NCI-H510A (cell line): ENCODE results near the gene NDFIP2.

Experiments used
- DNase-seq: peaks from one replicate; lab custom pipeline; 2025; lab: John Stamatoyannopoulos, UW

The NDFIP2 gene

GRCh38 chr13:79458436-79458835, 22.5 kb upstream of the NDFIP2 start:
- DNase-seq, result no peak

- no peak for DNase-seq
These were observed 21.0 kb upstream of the NDFIP2 start for GRCh38 chr13:79459906-79460305.

- DNase-seq, result no peak
These were observed 18.1 kb upstream of the NDFIP2 start for GRCh38 chr13:79462895-79463294.

GRCh38 chr13:79463604-79464003, 17.4 kb upstream of the NDFIP2 start:
- no peak for DNase-seq

- DNase-seq, result no peak
These were observed 14.1 kb upstream of the NDFIP2 start for GRCh38 chr13:79466872-79467271.

GRCh38 chr13:79468402-79468801, 12.6 kb upstream of the NDFIP2 start:
- DNase-seq, result no peak

- DNase-seq, result no peak
These were observed 12.1 kb upstream of the NDFIP2 start for GRCh38 chr13:79468819-79469218.

GRCh38 chr13:79469608-79470007, 11.3 kb upstream of the NDFIP2 start:
- no peak for DNase-seq

- DNase-seq, result no peak
These were observed 10.3 kb upstream of the NDFIP2 start for GRCh38 chr13:79470666-79471065.

- DNase-seq, result no peak
These were observed 5.4 kb upstream of the NDFIP2 start for GRCh38 chr13:79475569-79475968.

GRCh38 chr13:79477968-79478367, 3.0 kb upstream of the NDFIP2 start:
- DNase-seq, result no peak

GRCh38 chr13:79479882-79480281, 1.1 kb upstream of the NDFIP2 start:
- DNase-seq, result no peak

- no peak for DNase-seq
These were observed 714 bp downstream of the NDFIP2 start for GRCh38 chr13:79481685-79482052.

- no peak for DNase-seq
These were observed 1.5 kb downstream of the NDFIP2 start for GRCh38 chr13:79482281-79482970.

- no peak for DNase-seq
These were observed 2.2 kb downstream of the NDFIP2 start for GRCh38 chr13:79483086-79483706.

- DNase-seq, result no peak
These were observed 4.3 kb downstream of the NDFIP2 start for GRCh38 chr13:79485014-79485811.

GRCh38 chr13:79486433-79487188, 5.7 kb downstream of the NDFIP2 start:
- no peak for DNase-seq

GRCh38 chr13:79490326-79490725, 9.4 kb downstream of the NDFIP2 start:
- no peak for DNase-seq

- no peak for DNase-seq
These were observed 9.9 kb downstream of the NDFIP2 start for GRCh38 chr13:79490824-79491223.

- DNase-seq, result no peak
These were observed 10.8 kb downstream of the NDFIP2 start for GRCh38 chr13:79491715-79492114.

GRCh38 chr13:79492313-79492798, 11.4 kb downstream of the NDFIP2 start:
- no peak for DNase-seq

- no peak for DNase-seq
These were observed 12.1 kb downstream of the NDFIP2 start for GRCh38 chr13:79492918-79493594.
